Measurements from ENCODE around the gene DYNLRB2. TPM values are rescaled to one million over a fixed set of nuclear protein-coding genes. Genes with fewer than 3 reads are reported as not detected.

The DYNLRB2 gene
- total RNA-seq, 1 donor from 2014 or later, result not detected

DNA sequence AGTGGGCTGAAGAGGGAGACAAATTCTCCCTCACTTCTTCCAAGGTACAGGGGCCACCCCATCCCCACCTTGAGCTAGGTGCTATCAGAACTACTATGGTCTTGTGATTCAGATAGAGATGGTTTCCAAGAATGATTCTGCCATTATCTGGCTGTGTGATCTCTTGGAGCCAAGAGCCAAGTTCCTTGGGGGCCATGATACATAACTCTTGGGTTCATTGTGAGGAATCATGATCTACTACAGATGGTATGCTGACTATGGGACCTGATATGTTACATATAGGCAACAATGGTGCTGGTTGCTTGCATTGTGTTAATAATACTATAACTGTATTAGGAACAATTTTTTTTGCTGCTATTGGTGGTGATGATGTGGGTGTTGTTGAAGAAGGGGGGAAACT, 45.7 kb downstream of the DYNLRB2 start:
- H3K36me3 Mint-ChIP-seq (ENCODE audit: low read depth), result no peaks in the 10 kb centered on the region
- TF ChIP-seq, protein P1, sequence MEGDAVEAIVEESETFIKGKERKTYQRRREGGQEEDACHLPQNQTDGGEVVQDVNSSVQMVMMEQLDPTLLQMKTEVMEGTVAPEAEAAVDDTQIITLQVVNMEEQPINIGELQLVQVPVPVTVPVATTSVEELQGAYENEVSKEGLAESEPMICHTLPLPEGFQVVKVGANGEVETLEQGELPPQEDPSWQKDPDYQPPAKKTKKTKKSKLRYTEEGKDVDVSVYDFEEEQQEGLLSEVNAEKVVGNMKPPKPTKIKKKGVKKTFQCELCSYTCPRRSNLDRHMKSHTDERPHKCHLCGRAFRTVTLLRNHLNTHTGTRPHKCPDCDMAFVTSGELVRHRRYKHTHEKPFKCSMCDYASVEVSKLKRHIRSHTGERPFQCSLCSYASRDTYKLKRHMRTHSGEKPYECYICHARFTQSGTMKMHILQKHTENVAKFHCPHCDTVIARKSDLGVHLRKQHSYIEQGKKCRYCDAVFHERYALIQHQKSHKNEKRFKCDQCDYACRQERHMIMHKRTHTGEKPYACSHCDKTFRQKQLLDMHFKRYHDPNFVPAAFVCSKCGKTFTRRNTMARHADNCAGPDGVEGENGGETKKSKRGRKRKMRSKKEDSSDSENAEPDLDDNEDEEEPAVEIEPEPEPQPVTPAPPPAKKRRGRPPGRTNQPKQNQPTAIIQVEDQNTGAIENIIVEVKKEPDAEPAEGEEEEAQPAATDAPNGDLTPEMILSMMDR (conservative IDR thresholded peaks at IDR 0.05), result no peak
- H3K4me3 Mint-ChIP-seq, result no peak overlapping the region
- H3K27ac Mint-ChIP-seq (ENCODE audit: unreplicated experiment), result no peak overlapping the region
- H3K27me3 Mint-ChIP-seq (ENCODE audit: low read depth), result peaks cover 30% of the 10 kb centered on the region
- peaks cover 2% of the 10 kb centered on the region for H3K9me3 Mint-ChIP-seq
- H3K4me1 Mint-ChIP-seq, result no peaks in the 10 kb centered on the region
- DNase-seq (ENCODE audit: low read depth, low spot score), result no peak

DNA sequence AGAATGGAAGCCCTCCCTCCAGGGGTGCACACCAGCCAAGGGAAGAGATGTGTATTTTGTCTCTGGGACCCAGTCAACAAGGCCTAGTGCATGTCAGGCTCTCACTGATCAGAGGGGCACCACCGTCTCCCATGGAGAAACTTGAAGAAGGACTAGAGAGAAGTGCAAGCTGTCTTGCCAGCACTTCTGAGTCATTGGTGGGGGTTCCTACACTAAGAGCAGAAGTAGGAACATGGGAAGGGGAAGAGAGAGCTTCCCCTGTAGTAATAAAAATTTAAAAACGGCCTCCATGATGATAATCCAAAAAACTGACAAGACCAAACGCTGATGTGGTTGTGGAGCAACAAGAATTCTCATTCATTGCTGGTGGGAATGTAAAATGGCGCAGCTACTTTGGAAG, 46.3 kb downstream of the DYNLRB2 start:
- Mint-ChIP-seq H3K27ac (ENCODE audit: unreplicated experiment) (no peak overlapping the region), H3K4me3 (no peak overlapping the region), H3K36me3 (ENCODE audit: low read depth) (no peaks in the 10 kb centered on the region), H3K4me1 (no peaks in the 10 kb centered on the region), H3K27me3 (ENCODE audit: low read depth) (peaks cover 29% of the 10 kb centered on the region), H3K9me3 (peaks cover 2% of the 10 kb centered on the region)
- TF ChIP-seq, protein P1 (conservative IDR thresholded peaks at IDR 0.05), result no peak
- DNase-seq (ENCODE audit: low read depth, low spot score), result no peak

- no peaks in the 10 kb centered on the region for H3K4me1 Mint-ChIP-seq
- no peak overlapping the region for H3K4me3 Mint-ChIP-seq
- peaks cover 4% of the 10 kb centered on the region for H3K36me3 Mint-ChIP-seq (ENCODE audit: low read depth)
- H3K27me3 Mint-ChIP-seq (ENCODE audit: low read depth), result peaks cover 24% of the 10 kb centered on the region
- peaks cover 4% of the 10 kb centered on the region for H3K9me3 Mint-ChIP-seq
- DNase-seq (ENCODE audit: low read depth, low spot score), result no peak
- TF ChIP-seq, protein P1 (conservative IDR thresholded peaks at IDR 0.05), result no peak
- H3K27ac Mint-ChIP-seq (ENCODE audit: unreplicated experiment), result no peak overlapping the region
These were observed 50.5 kb downstream of the DYNLRB2 start for GRCh38 chr16:80591071-80591915.

DNA sequence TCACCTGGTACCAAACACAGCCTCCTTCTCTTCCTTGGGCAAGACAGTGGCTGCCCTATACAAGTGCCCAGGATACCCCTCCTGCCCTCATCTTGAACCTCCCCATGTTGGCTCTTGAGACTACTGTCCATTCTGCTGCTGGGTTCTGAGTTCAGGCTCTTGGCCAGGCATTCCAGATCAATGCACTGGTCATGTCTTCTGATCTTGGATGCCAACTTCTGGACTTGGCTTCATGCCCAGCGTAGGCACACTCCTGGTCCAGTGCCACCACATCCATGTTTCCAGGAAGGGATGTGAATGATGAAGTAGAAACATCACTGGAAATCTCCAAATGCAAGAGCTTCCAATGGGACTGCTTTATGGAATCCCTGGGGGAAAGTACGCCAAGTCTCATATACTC, 51.5 kb downstream of the DYNLRB2 start:
- Mint-ChIP-seq H3K27ac (ENCODE audit: unreplicated experiment) (no peak overlapping the region), H3K27me3 (ENCODE audit: low read depth) (peaks cover 22% of the 10 kb centered on the region), H3K36me3 (ENCODE audit: low read depth) (peaks cover 11% of the 10 kb centered on the region)

DNA sequence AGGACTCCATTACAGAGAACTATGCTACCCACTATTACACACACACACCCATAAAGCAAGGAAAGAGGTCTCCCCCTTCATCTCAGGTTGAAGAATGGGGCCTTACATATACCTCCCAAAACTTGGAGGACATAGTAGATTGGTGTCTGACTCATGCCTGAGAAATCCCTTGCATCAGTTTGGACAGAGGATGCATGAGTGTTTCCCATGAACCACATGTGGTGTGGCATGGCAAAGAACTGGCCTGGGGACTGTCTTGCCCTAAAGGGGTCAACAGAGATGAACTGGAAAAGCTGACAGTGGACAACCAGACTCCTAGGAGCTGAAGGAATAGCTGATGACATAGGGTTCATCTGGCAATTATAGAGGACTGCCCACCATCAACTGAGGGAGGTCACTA, 54.0 kb downstream of the DYNLRB2 start:
- Mint-ChIP-seq H3K27me3 (ENCODE audit: low read depth) (peaks cover 25% of the 10 kb centered on the region), H3K36me3 (ENCODE audit: low read depth) (peaks cover 11% of the 10 kb centered on the region), H3K27ac (ENCODE audit: unreplicated experiment) (no peak overlapping the region), H3K4me1 (no peaks in the 10 kb centered on the region), H3K9me3 (peaks cover 12% of the 10 kb centered on the region), H3K4me3 (no peak overlapping the region)
- DNase-seq (ENCODE audit: low read depth, low spot score), result no peak
- TF ChIP-seq, protein P1 (conservative IDR thresholded peaks at IDR 0.05), result no peak

More for the DNA sequence above, 51.5 kb downstream of the DYNLRB2 start:
- Mint-ChIP-seq H3K9me3 (peaks cover 12% of the 10 kb centered on the region), H3K4me1 (no peaks in the 10 kb centered on the region), H3K4me3 (no peak overlapping the region)
- no peak for DNase-seq (ENCODE audit: low read depth, low spot score)
- TF ChIP-seq, protein P1 (conservative IDR thresholded peaks at IDR 0.05), result no peak
